Activated CD4-positive, alpha-beta memory T cell treated with anti-CD3 and anti-CD28 coated beads for 36 hours (primary cell): ENCODE results near the gene BTBD16. TPM values are rescaled to one million over a fixed set of nuclear protein-coding genes. Genes with fewer than 3 reads are reported as not detected.

ENCODE experiments used
- CTCF ChIA-PET: fragments of 350-600 bp; sonication (Branson Sonifier 250); formaldehyde crosslinking; loops from one replicate; lab custom pipeline; 2021; ENCODE audit warnings: antibody characterized with exemption, inconsistent platforms; lab: Charles Lee
- POLR2A ChIA-PET: fragments of 350-600 bp; sonication (Branson Sonifier 250); formaldehyde crosslinking; loops from one replicate; lab custom pipeline; 2021; ENCODE audit warnings: antibody characterized with exemption; lab: Charles Lee
- DNase-seq: peaks from one replicate; pipeline ENCODE4 v3.0.0-alpha.2; 2020
- H3K27ac Mint-ChIP-seq: one replicate; pipeline ENCODE4 v1.8.0; 2021; ENCODE audit warnings: mixed read lengths
- H3K27me3 Mint-ChIP-seq: one replicate; pipeline ENCODE4 v1.8.0; 2021; ENCODE audit warnings: mixed read lengths
- H3K36me3 Mint-ChIP-seq: one replicate; pipeline ENCODE4 v1.8.0; 2021; ENCODE audit warnings: mixed read lengths
- H3K4me1 Mint-ChIP-seq: one replicate; pipeline ENCODE4 v1.8.0; 2021; ENCODE audit warnings: low read depth, mixed read lengths
- H3K4me3 Mint-ChIP-seq: one replicate; pipeline ENCODE4 v1.8.0; 2021; ENCODE audit warnings: mild to moderate bottlenecking, mixed read lengths
- H3K9me3 Mint-ChIP-seq: one replicate; pipeline ENCODE4 v1.8.0; 2021; ENCODE audit warnings: mixed read lengths
- intact Hi-C: fragments of 100-400 bp; cut with micrococcal nuclease; formaldehyde crosslinking; loops from one replicate; pipeline ENCODE4 v1.15.1; 2023
- total RNA-seq, 2 experiments: library from RNA; stranded (reverse); gene quantifications; one replicate each; pipeline ENCODE4 v1.2.3, GENCODE V29; 2021

The BTBD16 gene
- total RNA-seq, 2 experiments from 2014 or later: not detected

DNA sequence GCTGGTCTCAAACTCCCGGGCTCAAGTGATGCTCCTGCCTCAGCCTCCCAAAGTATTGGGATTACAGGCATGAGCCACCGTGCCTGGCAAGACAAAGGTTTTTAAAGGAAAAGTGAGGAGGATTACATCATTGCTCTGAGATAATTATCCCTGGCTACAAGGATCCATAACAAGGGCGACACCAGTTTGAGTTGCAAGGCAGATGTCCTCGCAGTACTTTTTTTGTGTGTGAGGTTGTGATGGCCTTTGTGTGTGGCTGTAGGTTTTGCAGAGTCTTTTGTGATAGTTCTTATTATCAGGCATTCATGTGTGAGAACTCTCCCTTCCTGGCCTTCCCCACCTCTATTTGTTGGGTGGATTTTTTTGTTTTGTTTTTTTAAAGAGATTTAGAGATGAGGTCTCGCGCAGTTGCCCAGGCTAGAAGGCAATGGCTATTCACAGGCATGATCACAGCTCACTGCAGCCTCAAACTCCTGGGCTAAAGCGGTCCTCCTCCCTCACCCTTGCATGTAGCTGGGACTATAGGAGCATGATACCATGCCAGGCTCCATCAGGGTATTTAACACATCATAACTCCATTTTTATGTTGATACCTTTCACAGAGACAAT, 10.0 kb downstream of the BTBD16 start:
- H3K27me3 Mint-ChIP-seq: peaks cover 18% of the 10 kb centered on the region
- H3K27ac Mint-ChIP-seq: no peak overlapping the region
- POLR2A ChIA-PET: no interaction called here
- intact Hi-C loops: no loop called here
- CTCF ChIA-PET: interaction anchor here (2.0 kb wide), 1 partner anchor 18 kb away, joined by 6 read pairs; no protein-coding TSS in a partner anchor
- DNase-seq: no peak
- H3K4me3 Mint-ChIP-seq: no peak overlapping the region
- H3K36me3 Mint-ChIP-seq: no peaks in the 10 kb centered on the region
- peaks cover 4% of the 10 kb centered on the region for H3K4me1 Mint-ChIP-seq
- H3K9me3 Mint-ChIP-seq: no peaks in the 10 kb centered on the region

DNA sequence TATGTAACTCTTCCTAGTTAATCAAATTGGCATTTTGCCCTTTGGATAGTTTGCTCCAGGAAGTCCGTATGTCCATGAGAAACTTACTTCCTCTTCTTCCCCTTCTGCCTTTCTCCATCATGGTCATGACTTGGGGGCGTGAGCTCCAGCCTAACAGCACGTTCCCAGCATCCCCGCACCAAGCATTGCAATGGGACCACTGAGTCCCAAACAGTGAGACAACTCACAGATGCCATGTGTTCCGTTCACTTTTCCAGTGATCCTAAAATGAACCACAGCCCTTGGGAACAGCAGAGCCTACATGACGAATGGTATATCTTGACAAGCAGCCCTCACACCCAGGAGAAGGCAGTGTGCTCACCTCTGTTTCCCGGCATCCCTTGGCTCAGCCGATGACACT, 10.7 kb downstream of the BTBD16 start:
- no peaks in the 10 kb centered on the region for H3K9me3 Mint-ChIP-seq
- no peaks in the 10 kb centered on the region for H3K36me3 Mint-ChIP-seq
- peaks cover 18% of the 10 kb centered on the region for H3K27me3 Mint-ChIP-seq
- no peak overlapping the region for H3K4me3 Mint-ChIP-seq
- ChIA-PET CTCF (interaction anchor here (1.5 to 2.0 kb wide), 2 partner anchors 13 to 17 kb away, joined by 5 to 6 read pairs; no protein-coding TSS in a partner anchor), POLR2A (interaction anchor here (0.6 kb wide), 1 partner anchor 185 kb away, joined by 3 read pairs; no protein-coding TSS in a partner anchor)
- H3K27ac Mint-ChIP-seq: no peak overlapping the region
- peaks cover 4% of the 10 kb centered on the region for H3K4me1 Mint-ChIP-seq
- no peak for DNase-seq
- intact Hi-C loops: no loop called here

- peaks cover 20% of the 10 kb centered on the region for H3K27me3 Mint-ChIP-seq
- DNase-seq: no peak
- H3K36me3 Mint-ChIP-seq: no peaks in the 10 kb centered on the region
- intact Hi-C loops: no loop called here
- no peak overlapping the region for H3K27ac Mint-ChIP-seq
- POLR2A ChIA-PET: interaction anchor here (0.6 kb wide), 1 partner anchor 186 kb away, joined by 3 read pairs; no protein-coding TSS in a partner anchor
- CTCF ChIA-PET: interaction anchor here (1.5 to 2.0 kb wide), 2 partner anchors 14 to 17 kb away, joined by 5 to 6 read pairs; no protein-coding TSS in a partner anchor
- peaks cover 4% of the 10 kb centered on the region for H3K4me1 Mint-ChIP-seq
- H3K9me3 Mint-ChIP-seq: no peaks in the 10 kb centered on the region
- no peak overlapping the region for H3K4me3 Mint-ChIP-seq
Observed at GRCh38 chr10:122282253-122282671, 11.2 kb downstream of the BTBD16 start.

GRCh38 chr10:122282909-122283308, 11.8 kb downstream of the BTBD16 start:
- Mint-ChIP-seq H3K27me3 (peaks cover 20% of the 10 kb centered on the region), H3K27ac (no peak overlapping the region), H3K9me3 (no peaks in the 10 kb centered on the region), H3K4me3 (no peak overlapping the region), H3K36me3 (no peaks in the 10 kb centered on the region), H3K4me1 (peaks cover 4% of the 10 kb centered on the region)
- CTCF ChIA-PET: interaction anchor here (1.3 to 2.0 kb wide), 3 partner anchors 14 to 152 kb away, joined by 3 to 6 read pairs (median 5); no protein-coding TSS in a partner anchor
- no peak for DNase-seq
- POLR2A ChIA-PET: no interaction called here
- intact Hi-C loops: no loop called here

DNA sequence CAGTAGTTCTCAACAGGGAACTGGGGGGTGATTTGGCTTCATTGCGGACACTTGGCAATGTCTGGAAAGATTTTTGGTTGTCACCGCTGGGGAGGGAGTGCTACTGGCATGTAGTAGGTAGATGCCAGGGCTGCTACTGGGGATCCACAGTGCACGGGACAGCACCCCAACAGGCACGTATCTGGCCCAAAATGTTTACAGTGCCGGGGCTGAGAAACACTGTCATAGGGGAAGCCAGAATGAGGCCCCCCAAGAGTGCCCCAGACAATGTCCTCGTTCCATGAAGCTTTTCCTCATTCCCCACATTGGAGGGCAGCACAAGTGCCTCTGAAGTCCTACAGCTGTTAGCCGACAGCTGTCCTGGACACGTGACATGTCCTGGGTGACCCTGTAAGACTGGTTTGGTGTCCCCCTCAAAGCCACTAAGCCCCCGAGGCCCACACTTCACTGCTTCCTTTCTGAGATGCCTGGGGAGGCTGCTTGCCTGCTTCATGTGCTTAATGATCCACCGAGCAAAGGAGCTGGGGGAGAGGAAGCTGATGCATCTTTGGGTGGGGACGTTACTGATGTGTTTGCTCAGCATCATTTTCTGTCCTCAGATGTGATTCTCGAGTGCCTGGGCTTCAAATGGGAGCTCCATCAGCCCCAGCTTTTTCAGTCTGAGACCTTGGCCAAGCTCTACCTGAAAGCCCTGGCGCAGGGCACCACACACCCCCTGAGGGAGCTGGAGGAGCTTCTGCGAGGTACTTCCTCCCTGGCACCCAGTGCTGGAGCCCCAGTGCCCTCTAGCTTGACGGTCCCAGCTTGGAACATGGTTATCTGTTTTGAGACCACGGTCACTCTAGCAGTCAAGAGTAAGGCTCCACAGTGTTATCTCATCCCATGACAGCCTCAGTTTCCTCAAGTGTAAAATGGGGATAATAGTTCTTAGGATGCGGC, 14.7 kb downstream of the BTBD16 start:
- intact Hi-C loops: no loop called here
- Mint-ChIP-seq H3K4me1 (peaks cover 4% of the 10 kb centered on the region), H3K27me3 (peaks cover 12% of the 10 kb centered on the region), H3K4me3 (no peak overlapping the region), H3K9me3 (no peaks in the 10 kb centered on the region), H3K27ac (no peak overlapping the region), H3K36me3 (no peaks in the 10 kb centered on the region)
- POLR2A ChIA-PET: no interaction called here
- DNase-seq: no peak
- CTCF ChIA-PET: interaction anchor here (1.4 to 2.7 kb wide), 2 partner anchors 14 to 18 kb away, joined by 6 to 9 read pairs; no protein-coding TSS in a partner anchor

- intact Hi-C loops: no loop called here
- CTCF ChIA-PET: interaction anchor here (1.4 to 2.7 kb wide), 2 partner anchors 12 to 19 kb away, joined by 6 to 9 read pairs; no protein-coding TSS in a partner anchor
Observed at GRCh38 chr10:122286867-122287266, 15.8 kb downstream of the BTBD16 start.

DNA sequence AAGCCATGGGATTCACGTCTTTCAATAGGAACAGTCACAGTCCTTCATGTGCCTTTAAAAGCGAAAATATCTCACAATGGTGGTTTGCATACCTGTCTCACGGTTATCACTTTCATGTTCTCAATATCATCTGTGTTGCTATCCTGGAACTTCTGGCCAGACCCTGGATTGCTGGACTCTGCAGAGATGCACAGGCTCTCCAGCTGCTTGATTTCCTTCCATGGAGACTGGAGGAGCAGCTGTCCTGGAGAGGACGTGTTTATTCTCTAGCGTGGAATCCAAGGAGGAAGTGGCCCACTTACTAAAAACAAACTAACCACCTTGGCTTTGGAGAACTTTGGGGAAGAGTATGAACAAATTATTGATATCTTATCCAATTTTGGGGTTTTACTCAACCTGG, 16.5 kb downstream of the BTBD16 start:
- ChIA-PET CTCF (interaction anchor here (1.0 to 1.1 kb wide), 2 partner anchors 8 to 148 kb away, joined by 3 read pairs; no protein-coding TSS in a partner anchor), POLR2A (no interaction called here)
- Mint-ChIP-seq H3K27me3 (peaks cover 4% of the 10 kb centered on the region), H3K4me1 (peaks cover 4% of the 10 kb centered on the region), H3K4me3 (no peak overlapping the region), H3K9me3 (no peaks in the 10 kb centered on the region), H3K36me3 (no peaks in the 10 kb centered on the region), H3K27ac (no peak overlapping the region)
- DNase-seq: no peak
- intact Hi-C loops: no loop called here

More at GRCh38 chr10:122286867-122287266, 15.8 kb downstream of the BTBD16 start:
- peaks cover 4% of the 10 kb centered on the region for H3K4me1 Mint-ChIP-seq
- POLR2A ChIA-PET: no interaction called here
- H3K27me3 Mint-ChIP-seq: peaks cover 10% of the 10 kb centered on the region
- H3K4me3 Mint-ChIP-seq: no peak overlapping the region
- H3K27ac Mint-ChIP-seq: no peak overlapping the region
- no peaks in the 10 kb centered on the region for H3K36me3 Mint-ChIP-seq
- DNase-seq: no peak
- no peaks in the 10 kb centered on the region for H3K9me3 Mint-ChIP-seq

DNA sequence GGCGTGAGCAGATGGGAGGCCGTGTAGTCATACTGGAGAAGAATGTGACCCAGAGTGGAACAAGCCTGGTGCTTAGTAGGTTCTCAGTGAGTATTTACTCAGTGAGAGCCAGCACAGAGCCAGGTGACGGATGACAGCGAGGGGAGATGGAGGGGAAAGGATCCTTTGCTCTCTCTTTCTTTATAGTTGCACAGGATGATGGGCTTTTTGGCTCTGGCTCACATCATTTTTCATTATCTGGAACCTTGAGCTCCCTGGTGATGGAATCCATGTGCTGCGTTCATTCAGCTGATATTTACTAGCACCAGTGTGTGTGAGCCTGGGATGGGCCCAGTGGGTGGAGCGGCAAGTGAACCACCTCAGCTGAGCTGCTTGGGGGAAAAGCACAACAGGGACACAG, 17.2 kb downstream of the BTBD16 start:
- ChIA-PET POLR2A (no interaction called here), CTCF (interaction anchor here (1.0 to 1.1 kb wide), 2 partner anchors 8 to 148 kb away, joined by 3 read pairs; no protein-coding TSS in a partner anchor)
- Mint-ChIP-seq H3K27me3 (peaks cover 2% of the 10 kb centered on the region), H3K27ac (no peak overlapping the region), H3K4me3 (no peak overlapping the region), H3K4me1 (peaks cover 8% of the 10 kb centered on the region), H3K36me3 (no peaks in the 10 kb centered on the region), H3K9me3 (no peaks in the 10 kb centered on the region)
- intact Hi-C loops: no loop called here
- no peak for DNase-seq

DNA sequence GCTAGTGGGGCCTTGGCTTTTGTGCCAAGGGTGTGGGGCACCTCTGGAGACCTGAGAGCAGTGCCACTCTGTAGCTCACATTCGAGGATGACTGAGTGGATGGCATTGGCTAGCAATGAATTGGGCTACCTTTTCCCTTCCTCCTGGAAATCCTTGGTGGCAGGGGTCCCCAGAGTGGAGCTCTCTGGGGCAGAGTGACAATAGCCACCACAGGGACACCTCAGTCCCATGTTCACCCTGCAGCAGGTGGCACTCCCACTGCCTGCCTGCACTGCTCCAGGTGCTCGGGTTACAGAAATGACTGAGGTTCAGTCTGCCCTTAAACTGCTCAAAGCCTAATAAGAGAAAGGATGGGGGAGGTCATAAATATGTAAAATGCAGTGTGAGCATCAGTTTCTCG, 17.8 kb downstream of the BTBD16 start:
- intact Hi-C loops: no loop called here
- ChIA-PET CTCF (no interaction called here), POLR2A (no interaction called here)
- DNase-seq: no peak
- no peak overlapping the region for H3K27ac Mint-ChIP-seq
- H3K36me3 Mint-ChIP-seq: no peaks in the 10 kb centered on the region
- no peaks in the 10 kb centered on the region for H3K9me3 Mint-ChIP-seq
- no peak overlapping the region for H3K4me3 Mint-ChIP-seq
- H3K27me3 Mint-ChIP-seq: peaks cover 2% of the 10 kb centered on the region
- H3K4me1 Mint-ChIP-seq: peaks cover 10% of the 10 kb centered on the region

DNA sequence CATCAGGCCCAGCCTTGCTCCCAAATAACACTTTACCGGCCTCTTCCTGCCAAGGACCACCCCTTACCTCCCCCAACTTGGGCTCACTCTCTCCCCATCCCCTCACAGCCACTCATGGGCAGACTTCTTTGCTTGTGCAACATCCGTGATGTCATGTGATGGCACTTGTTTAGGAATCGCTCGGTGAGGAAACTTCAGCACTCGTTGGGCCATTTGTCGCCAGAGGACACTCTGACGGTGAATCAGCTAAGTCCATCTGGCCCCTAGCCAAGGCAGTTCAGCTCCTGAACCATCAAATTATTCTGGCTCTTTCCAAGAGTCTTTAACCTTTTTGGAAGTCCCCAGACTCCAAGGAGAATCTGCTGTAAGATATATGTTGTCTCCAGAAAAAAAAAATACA, 19.2 kb downstream of the BTBD16 start:
- DNase-seq: no peak
- Mint-ChIP-seq H3K4me1 (peaks cover 15% of the 10 kb centered on the region), H3K36me3 (no peaks in the 10 kb centered on the region), H3K4me3 (no peak overlapping the region), H3K27me3 (peaks cover 2% of the 10 kb centered on the region), H3K27ac (no peak overlapping the region), H3K9me3 (no peaks in the 10 kb centered on the region)
- ChIA-PET CTCF (no interaction called here), POLR2A (no interaction called here)
- intact Hi-C loops: no loop called here

GRCh38 chr10:122290833-122291532, 19.9 kb downstream of the BTBD16 start:
- peaks cover 2% of the 10 kb centered on the region for H3K27me3 Mint-ChIP-seq
- H3K36me3 Mint-ChIP-seq: no peaks in the 10 kb centered on the region
- H3K27ac Mint-ChIP-seq: no peak overlapping the region
- CTCF ChIA-PET: interaction anchor here (0.6 to 1.0 kb wide), 2 partner anchors 274 to 311 kb away, joined by 3 to 4 read pairs; no protein-coding TSS in a partner anchor
- H3K4me1 Mint-ChIP-seq: peaks cover 17% of the 10 kb centered on the region
- no peak overlapping the region for H3K4me3 Mint-ChIP-seq
- DNase-seq: no peak
- intact Hi-C loops: no loop called here
- no peaks in the 10 kb centered on the region for H3K9me3 Mint-ChIP-seq
- POLR2A ChIA-PET: no interaction called here
